Neural cell (in vitro differentiated cells): ENCODE measurements around the gene USP20. TPM values are rescaled to one million over a fixed set of nuclear protein-coding genes. Genes with fewer than 3 reads are reported as not detected.

ENCODE experiments used
- H2AFZ ChIP-seq: fragments of 200-600, 300-800 bp; sonication (generic), shearing (Covaris generic); 2 replicates; pipeline ENCODE4 v1.6.0; 2014; ENCODE audit warnings: low read depth, mild to moderate bottlenecking, antibody characterized with exemption, low read length, moderate library complexity
- H3F3A ChIP-seq: fragments of 200-600 bp; shearing (Covaris generic); 2 replicates; pipeline ENCODE4 v1.6.1; 2016; ENCODE audit warnings: mild to moderate bottlenecking, moderate library complexity, mixed read lengths, antibody characterized with exemption, low read length; ENCODE audit not compliant: insufficient read depth, poor library complexity, severe bottlenecking
- H3K27ac ChIP-seq: fragments of 200-600, 300-800 bp; sonication (generic), shearing (Covaris generic); 2 replicates; pipeline ENCODE4 v1.5.1; 2014; ENCODE audit warnings: mild to moderate bottlenecking, low read length, moderate library complexity
- H3K27me3 ChIP-seq: fragments of 300-800, 200-600 bp; sonication (generic), shearing (Covaris generic); 2 replicates; pipeline ENCODE4 v1.6.0; 2014; ENCODE audit warnings: mild to moderate bottlenecking, low read depth, low read length, moderate library complexity; ENCODE audit not compliant: insufficient read depth
- H3K36me3 ChIP-seq: fragments of 300-800, 200-600 bp; sonication (generic), shearing (Covaris generic); 2 replicates; pipeline ENCODE4 v1.5.1; 2014; ENCODE audit warnings: mild to moderate bottlenecking, antibody characterized with exemption, low read length, moderate library complexity; ENCODE audit not compliant: insufficient read depth
- H3K4me2 ChIP-seq: fragments of 300-800, 200-600 bp; sonication (generic), shearing (Covaris generic); 2 replicates; pipeline ENCODE4 v1.6.0; 2014; ENCODE audit warnings: mild to moderate bottlenecking, low read length
- H3K4me3 ChIP-seq: fragments of 300-800, 200-600 bp; sonication (generic), shearing (Covaris generic); 2 replicates; pipeline ENCODE4 v1.5.1; 2014; ENCODE audit warnings: mild to moderate bottlenecking, low read length, moderate library complexity
- H3K79me2 ChIP-seq: fragments of 200-600 bp; shearing (Covaris generic); replicated peaks from 2 replicates; pipeline ENCODE4 v1.6.0; 2014; ENCODE audit warnings: mild to moderate bottlenecking, low read length, moderate library complexity; ENCODE audit not compliant: insufficient read depth
- H3K9ac ChIP-seq: fragments of 300-800, 200-600 bp; sonication (generic), shearing (Covaris generic); 2 replicates; pipeline ENCODE4 v1.6.1; 2016; ENCODE audit warnings: mild to moderate bottlenecking, low read length, mixed read lengths
- H3K9me2 ChIP-seq: fragments of 200-600 bp; shearing (Covaris generic); 2 replicates; pipeline ENCODE4 v1.6.1; 2016; ENCODE audit warnings: mild to moderate bottlenecking, low read length, mixed read lengths; ENCODE audit not compliant: insufficient read depth
- H3K9me3 ChIP-seq: fragments of 200-600, 300-800 bp; sonication (generic), shearing (Covaris generic); 2 replicates; pipeline ENCODE4 v1.6.1; 2016; ENCODE audit warnings: mild to moderate bottlenecking, mixed run types, low read length, moderate library complexity, mixed read lengths
- H4K20me1 ChIP-seq: fragments of 200-600 bp; shearing (Covaris generic); 2 replicates; pipeline ENCODE4 v1.6.1; 2016; ENCODE audit warnings: mild to moderate bottlenecking, mixed run types; ENCODE audit not compliant: insufficient read depth
- CTCF ChIP-seq: fragments of 450-650 bp; IDR thresholded peaks from 2 replicates; pipeline ENCODE4 v1.5.1; 2014; ENCODE audit warnings: antibody characterized with exemption, mild to moderate bottlenecking, moderate library complexity; ENCODE audit not compliant: poor library complexity, severe bottlenecking
- EP300 ChIP-seq: fragments of 450-650 bp; conservative IDR thresholded peaks from 2 replicates; pipeline ENCODE4 v1.6.1; 2014; ENCODE audit warnings: antibody characterized with exemption, mild to moderate bottlenecking, moderate library complexity; ENCODE audit not compliant: poor library complexity, severe bottlenecking
- EZH2 ChIP-seq: fragments of 200-600, 300-800 bp; shearing (Covaris generic), sonication (generic); IDR thresholded peaks from 2 replicates; pipeline ENCODE4 v1.6.1; 2014; ENCODE audit warnings: antibody characterized with exemption, low read length, borderline replicate concordance, mild to moderate bottlenecking; ENCODE audit not compliant: insufficient read depth, poor library complexity, severe bottlenecking
- MXI1 ChIP-seq: fragments of 450-650 bp; conservative IDR thresholded peaks from 2 replicates; pipeline ENCODE4 v1.6.1; 2014; ENCODE audit warnings: antibody characterized with exemption, mild to moderate bottlenecking; ENCODE audit not compliant: poor library complexity, severe bottlenecking
- POLR2AphosphoS5 ChIP-seq: IDR thresholded peaks from 2 replicates; pipeline ENCODE4 v1.6.1; 2012
- RAD21 ChIP-seq: fragments of 450-650 bp; conservative IDR thresholded peaks from 2 replicates; pipeline ENCODE4 v1.6.1; 2014; ENCODE audit warnings: antibody characterized with exemption, mild to moderate bottlenecking, moderate library complexity
- REST ChIP-seq: IDR thresholded peaks from 2 replicates; pipeline ENCODE4 v1.6.1; 2012; ENCODE audit warnings: borderline replicate concordance
- SMC3 ChIP-seq: fragments of 450-650 bp; conservative IDR thresholded peaks from 2 replicates; pipeline ENCODE4 v1.6.1; 2014; ENCODE audit warnings: antibody characterized with exemption, mild to moderate bottlenecking, moderate library complexity; ENCODE audit not compliant: poor library complexity
- TAF1 ChIP-seq: IDR thresholded peaks from 2 replicates; pipeline ENCODE4 v1.6.1; 2012; ENCODE audit warnings: low read depth
- polyA plus RNA-seq: library from polyadenylated mRNA; depleted of rRNA; stranded (reverse); fragments of >200 nt; gene quantifications from 2 replicates; pipeline ENCODE4 v1.2.3, GENCODE V29; 2014

USP20 gene
- polyA plus RNA-seq, 1 donor from 2014 or later = 39.8 TPM

- Histone ChIP-seq H3K4me2 (no peak overlapping the region), H3K9ac (no peak overlapping the region), H4K20me1 (no peaks in the 10 kb centered on the region), H3F3A (no peaks in the 10 kb centered on the region), H3K9me3 (no peaks in the 10 kb centered on the region), H2AFZ (no peak overlapping the region), H3K36me3 (no peaks in the 10 kb centered on the region), H3K27me3 (no peaks in the 10 kb centered on the region), H3K27ac (no peak overlapping the region), H3K9me2 (no peaks in the 10 kb centered on the region), H3K79me2 (no peaks in the 10 kb centered on the region), H3K4me3 (no peak overlapping the region)
- TF ChIP-seq RAD21 = no peak
These were observed 53.2 kb downstream of the USP20 start for GRCh38 chr9:129888293-129889121.

GRCh38 chr9:129889122-129889940 is 54.1 kb downstream of the USP20 start:
- H3K4me3 ChIP-seq = no peak overlapping the region
- no peak for TF ChIP-seq MXI1
- no peak for TF ChIP-seq REST
- no peak for TF ChIP-seq TAF1
- no peak for TF ChIP-seq POLR2AphosphoS5
- no peak for TF ChIP-seq EZH2
- no peak for TF ChIP-seq CTCF
- no peak for TF ChIP-seq EP300
- TF ChIP-seq RAD21 = no peak
- TF ChIP-seq SMC3 = no peak
- H3K9me2 ChIP-seq = no peaks in the 10 kb centered on the region
- no peaks in the 10 kb centered on the region for H3F3A ChIP-seq
- H2AFZ ChIP-seq = no peak overlapping the region
- no peaks in the 10 kb centered on the region for H4K20me1 ChIP-seq
- no peaks in the 10 kb centered on the region for H3K36me3 ChIP-seq
- no peak overlapping the region for H3K4me2 ChIP-seq
- H3K9me3 ChIP-seq = no peaks in the 10 kb centered on the region
- H3K9ac ChIP-seq = no peak overlapping the region
- no peaks in the 10 kb centered on the region for H3K27me3 ChIP-seq
- no peak overlapping the region for H3K27ac ChIP-seq
- H3K79me2 ChIP-seq = no peaks in the 10 kb centered on the region
